ENCODE data around the gene SAMD11.
"Not testable (repeated sequence)": the region's sequence is repeated elsewhere in the genome, so short reads cannot be mapped to it uniquely, and the experiment has no call there.

The SAMD11 gene, protein sequence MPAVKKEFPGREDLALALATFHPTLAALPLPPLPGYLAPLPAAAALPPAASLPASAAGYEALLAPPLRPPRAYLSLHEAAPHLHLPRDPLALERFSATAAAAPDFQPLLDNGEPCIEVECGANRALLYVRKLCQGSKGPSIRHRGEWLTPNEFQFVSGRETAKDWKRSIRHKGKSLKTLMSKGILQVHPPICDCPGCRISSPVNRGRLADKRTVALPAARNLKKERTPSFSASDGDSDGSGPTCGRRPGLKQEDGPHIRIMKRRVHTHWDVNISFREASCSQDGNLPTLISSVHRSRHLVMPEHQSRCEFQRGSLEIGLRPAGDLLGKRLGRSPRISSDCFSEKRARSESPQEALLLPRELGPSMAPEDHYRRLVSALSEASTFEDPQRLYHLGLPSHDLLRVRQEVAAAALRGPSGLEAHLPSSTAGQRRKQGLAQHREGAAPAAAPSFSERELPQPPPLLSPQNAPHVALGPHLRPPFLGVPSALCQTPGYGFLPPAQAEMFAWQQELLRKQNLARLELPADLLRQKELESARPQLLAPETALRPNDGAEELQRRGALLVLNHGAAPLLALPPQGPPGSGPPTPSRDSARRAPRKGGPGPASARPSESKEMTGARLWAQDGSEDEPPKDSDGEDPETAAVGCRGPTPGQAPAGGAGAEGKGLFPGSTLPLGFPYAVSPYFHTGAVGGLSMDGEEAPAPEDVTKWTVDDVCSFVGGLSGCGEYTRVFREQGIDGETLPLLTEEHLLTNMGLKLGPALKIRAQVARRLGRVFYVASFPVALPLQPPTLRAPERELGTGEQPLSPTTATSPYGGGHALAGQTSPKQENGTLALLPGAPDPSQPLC

DNA sequence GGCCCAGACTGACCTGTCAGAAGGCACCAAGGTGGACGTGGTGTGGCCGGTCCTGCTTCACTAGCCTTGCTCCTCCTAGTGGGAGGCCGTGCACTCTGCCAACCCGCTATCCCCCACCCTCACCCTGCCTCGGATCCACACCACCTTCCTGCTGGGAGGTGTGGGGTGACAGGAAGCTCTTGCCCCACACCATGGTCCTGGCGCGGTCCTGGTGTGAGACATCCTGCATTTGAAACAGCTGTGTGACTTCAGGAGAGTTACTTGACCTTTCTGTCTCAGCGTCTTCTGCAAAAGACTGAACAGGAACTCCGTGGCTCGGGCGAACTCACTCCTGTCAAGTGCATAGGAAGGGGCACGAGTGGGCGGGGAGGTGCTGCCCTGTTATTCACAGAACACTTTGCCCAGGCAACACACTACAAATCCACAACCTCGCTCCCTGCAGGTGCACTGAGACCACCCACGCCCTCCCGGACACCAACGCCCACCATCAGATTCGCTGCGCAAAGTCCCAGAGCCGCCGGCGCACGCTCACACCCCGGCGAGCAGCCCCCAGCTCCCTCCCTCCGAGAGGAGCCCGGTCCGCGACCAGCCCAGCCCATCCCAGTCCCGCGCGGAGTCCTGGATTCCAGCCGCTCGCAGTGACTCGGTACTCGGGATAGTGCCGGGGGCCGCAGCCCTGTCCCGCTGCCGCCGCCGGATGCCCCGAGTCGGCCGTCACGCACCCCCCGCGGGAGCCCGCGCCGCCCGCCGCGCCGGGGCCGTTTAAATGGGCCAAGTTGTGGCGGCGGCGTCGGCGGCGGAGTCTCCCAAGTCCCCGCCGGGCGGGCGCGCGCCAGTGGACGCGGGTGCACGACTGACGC, at the start of gene SAMD11:
Gene SAMD11, plus strand, starts transcription at position 793 of the 860 bp plus-strand sequence. CDS start 509 bp downstream, outside the sequence.
- peak; percentile 35 to 44 for DNase-seq (ENCODE audit: low read depth in 1 of 2, low spot score in 1 of 2)

DNA sequence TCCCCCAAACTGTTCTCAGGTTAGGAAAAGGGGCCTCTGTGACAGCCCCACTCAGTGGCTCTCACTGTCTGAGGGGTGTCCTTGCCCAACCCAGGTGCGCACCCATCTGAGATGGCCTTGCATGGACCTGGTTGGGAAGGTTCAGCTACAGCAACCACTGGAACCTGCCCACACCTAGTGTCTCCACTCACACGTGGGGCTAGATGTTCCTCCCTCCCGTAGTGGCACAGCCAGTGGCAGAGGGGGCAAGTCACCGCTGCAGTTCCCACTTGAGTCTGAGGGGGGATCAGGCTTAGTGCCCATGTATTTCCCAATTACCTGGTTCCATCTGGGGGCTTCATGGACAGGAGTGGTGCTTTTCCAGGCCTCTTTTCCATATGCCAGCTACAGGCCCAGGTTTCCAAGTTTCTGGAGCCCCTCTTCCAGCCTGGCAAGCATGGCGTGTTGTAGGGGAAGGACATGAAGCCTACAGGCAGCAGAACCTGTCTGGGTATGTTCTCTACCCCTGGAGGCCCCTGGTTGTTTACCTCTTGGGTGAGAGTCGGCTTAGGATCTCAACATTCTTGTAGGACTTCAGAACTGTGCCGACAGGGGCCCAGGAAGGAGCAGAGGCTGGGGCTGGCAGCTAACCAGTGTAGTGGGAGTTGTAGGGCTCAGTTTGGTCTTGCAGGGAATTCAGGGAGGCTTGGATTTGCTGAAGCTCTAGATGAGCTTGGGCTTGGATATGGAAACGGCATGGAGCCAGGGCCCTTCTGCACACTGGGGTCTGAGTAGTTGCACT, 47.1 kb upstream of the SAMD11 start:
- DNase-seq (ENCODE audit: low read depth in 1 of 2, low spot score in 1 of 2): not testable (repeated sequence)

DNA sequence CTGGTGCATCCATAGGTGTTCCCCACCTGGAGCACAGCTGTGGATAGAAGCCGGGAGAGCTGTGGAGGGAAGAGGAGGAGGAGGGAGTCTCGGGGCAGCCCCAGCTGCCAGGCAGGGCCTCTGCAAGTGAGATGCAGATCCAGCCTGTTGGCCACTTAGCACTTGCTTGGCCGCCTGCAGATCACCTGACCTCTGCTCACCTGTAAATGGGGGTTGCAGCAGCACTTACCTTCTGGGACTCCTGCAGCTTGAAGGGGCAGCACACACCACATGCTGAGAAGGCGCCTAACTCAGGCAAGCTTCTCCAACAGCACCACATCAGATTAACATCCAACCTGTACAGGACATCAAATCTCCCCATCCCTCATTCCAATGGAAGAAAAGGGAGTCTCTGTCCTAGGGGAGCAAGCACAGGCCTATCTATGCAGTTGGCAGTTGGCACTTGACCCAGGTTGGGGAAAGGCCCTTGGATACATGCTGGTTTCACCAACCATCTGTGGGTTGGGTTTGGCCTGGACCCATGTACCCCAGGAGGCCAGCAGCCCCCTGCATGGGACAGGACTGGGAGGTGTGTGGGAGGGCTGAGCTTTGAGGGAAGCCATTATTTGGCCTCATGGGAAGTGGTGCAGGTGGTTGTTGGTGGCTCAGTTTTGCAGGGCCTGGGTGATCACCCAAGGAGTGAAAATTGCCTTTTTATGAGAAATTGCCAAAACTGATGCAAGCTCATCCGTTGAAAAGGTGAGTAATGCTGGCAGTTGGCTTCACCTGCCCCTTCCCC, 46.3 kb upstream of the SAMD11 start:
- DNase-seq (ENCODE audit: low read depth in 1 of 2, low spot score in 1 of 2): not testable (repeated sequence)

DNA sequence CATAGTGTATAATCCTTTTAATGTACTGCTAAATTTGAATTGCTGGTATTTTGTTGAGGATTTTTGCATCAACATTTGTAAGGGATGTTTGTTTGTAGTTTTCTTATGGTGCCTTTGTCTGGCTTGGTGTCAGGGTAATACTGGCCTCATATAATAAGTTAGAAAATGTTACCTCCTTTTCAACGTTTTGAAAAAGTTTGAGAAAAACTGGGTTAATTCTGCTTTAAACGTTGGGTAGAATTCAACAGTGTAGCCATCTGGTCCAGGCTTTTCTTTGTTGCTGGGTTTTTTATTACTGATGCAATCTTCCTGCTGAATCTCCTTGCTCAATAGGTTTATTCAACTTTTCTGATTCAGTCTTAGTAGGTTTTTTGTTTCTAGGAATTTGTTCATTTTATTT, 43.2 kb upstream of the SAMD11 start:
- not testable (repeated sequence) for DNase-seq (ENCODE audit: low read depth in 1 of 2, low spot score in 1 of 2)

DNA sequence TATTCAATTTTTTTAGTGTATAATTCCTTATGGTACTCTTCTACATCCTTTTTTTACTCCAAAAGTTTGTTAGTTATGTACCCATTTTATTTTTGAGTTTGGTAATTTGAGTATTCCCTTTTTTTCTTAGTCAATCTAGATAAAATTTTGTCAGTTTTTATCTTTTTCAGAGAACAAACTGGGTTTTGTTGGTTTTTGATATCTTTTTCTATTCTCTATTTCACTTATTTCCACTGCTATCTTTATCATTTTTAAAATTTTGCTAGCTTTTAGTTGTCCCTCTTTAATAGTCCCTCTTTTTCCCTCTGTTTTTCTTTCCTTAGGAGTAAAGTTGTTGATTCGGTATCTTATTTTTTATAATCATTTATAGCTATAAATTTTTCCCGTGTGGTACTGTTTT, 42.8 kb upstream of the SAMD11 start:
- not testable (repeated sequence) for DNase-seq (ENCODE audit: low read depth in 1 of 2, low spot score in 1 of 2)

DNA sequence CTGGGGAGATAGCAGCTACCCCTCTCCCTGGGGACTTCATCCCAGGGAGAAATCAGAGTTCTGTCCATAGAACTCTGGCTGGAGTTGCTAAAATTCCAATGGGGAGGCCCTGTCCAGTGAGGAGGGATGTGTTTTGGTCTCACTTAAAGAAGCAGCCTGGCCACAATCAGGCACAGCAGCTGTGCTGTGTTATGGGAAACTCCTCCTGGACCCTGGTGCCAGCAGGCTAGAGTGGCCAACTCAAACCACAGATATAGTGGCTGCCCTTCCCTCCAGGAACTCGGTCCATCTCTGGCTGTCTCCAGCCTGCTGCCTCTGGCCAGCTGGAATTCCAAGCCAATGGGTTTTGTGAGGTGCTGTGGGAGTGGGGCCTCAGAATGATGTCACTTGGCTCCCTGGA, 37.4 kb upstream of the SAMD11 start:
- DNase-seq (ENCODE audit: low read depth in 1 of 2, low spot score in 1 of 2): no peak

DNA sequence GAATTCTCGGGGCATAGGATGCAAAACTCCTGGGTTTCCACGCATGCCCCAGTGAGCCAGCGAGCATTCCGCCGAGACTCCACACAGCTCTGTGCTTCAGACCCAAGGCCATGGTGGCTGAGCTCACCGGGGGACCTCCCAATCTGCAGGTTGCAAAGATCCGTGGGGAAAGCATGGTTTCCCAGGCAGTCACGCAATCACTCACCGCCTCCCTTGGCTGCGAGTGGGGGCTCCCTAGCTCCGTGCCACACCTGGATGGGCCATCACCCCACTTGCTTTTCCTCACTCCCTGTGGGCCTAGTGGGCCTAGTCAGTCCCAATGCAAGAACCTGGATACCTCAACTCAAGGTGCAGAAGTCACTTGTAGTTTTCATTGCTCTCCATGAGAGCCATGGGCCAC, 37.0 kb upstream of the SAMD11 start:
- no peak for DNase-seq (ENCODE audit: low read depth in 1 of 2, low spot score in 1 of 2)

DNA sequence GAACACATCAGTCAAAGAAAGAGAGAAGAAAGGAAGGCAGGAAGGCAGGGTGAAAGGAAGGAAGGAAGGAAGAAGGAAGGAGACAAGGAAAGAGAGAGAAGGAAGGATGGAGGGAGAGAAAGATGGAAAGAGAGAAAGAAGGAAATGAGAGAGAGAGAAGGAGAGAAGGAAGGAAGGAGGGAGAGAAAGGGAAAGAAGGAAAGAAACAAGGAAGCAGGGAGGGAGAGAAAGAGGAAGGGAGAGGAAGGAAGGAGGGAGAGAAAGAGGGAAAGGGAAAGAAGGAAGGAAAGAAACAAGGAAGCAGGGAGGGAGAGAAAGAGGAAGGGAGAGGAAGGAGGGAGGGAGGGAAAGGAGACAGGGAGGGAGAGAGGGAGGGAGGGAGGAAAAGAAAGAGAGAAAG, 35.4 kb upstream of the SAMD11 start:
- DNase-seq (ENCODE audit: low read depth in 1 of 2, low spot score in 1 of 2): no peak

DNA sequence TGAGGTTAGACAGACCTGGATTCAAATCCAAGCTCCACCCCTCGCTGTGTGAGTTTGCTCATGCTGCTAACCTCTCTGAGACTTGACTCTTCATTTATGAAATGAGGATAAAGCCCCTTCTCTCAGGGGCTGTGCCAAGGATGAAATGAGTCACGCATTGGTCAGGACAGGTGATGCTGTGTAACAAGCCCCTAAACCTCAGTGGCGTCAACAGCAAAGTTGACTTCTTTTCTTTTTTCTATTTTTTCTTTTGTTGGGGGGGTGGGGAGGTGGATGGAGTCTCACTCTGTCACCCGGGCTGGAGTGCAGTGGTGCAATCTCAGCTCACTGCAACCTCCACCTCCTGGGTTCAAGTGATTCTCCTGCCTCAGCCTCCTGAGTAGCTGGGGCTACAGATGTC, 33.9 kb upstream of the SAMD11 start:
- DNase-seq (ENCODE audit: low read depth in 1 of 2, low spot score in 1 of 2): not testable (repeated sequence)

DNA sequence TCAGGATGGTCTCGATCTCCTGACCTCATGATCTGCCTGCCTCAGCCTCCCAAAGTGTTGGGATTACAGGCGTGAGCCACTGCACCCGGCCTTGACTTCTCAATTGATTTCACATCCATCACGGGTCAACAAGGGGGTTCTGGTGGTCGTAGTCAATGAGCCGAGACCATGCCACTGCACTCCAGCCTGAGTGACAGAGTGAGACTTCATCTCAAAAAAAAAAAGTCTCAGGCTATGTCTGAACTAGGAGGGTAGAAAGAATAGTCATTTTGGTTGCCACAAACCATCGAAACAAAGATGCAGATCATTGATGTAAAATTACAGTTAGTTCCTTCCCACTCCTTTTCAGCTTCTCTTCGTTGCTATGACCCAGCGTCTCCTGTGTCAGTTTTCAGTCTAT, 33.5 kb upstream of the SAMD11 start:
- not testable (repeated sequence) for DNase-seq (ENCODE audit: low read depth in 1 of 2, low spot score in 1 of 2)

DNA sequence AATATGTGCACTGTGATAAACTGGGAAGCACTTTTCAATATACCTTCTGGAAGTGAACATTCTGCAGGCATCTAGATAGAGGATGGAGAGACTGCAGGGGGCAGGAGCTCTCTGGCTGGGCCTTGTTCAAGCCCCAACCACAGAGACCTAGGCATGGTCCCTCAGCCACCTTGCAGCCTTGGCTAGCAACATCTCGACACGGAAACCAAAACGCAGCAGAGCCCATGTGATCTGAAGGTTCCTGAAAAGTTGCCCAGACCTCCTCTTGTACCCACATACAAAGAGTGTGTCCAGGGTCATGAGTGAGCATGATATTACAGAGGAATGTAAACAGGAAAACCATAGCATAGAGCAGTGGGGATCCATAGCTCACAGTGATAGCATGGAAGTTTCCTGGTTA, 33.1 kb upstream of the SAMD11 start:
- DNase-seq (ENCODE audit: low read depth in 1 of 2, low spot score in 1 of 2): no peak

DNA sequence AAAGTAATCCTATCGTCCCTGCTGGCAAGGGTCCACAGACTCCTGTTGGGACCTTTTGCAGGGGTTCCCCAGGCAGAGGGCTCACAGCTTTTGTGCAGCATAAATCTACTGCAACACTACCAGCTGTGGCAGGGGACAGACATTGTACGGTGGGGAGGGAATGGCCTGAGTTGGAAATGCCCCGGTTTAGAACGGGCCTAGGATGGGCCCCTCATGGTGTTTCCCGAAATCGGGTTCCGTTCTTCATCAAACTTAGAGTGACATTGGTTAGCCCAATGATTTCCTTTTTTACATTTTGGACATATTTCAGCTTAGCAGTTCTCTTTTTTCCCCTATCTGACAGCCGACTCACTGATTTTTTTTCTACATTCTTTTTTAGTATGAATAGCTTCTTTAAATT, 26.5 kb upstream of the SAMD11 start:
- DNase-seq (ENCODE audit: low read depth in 1 of 2, low spot score in 1 of 2): no peak

DNA sequence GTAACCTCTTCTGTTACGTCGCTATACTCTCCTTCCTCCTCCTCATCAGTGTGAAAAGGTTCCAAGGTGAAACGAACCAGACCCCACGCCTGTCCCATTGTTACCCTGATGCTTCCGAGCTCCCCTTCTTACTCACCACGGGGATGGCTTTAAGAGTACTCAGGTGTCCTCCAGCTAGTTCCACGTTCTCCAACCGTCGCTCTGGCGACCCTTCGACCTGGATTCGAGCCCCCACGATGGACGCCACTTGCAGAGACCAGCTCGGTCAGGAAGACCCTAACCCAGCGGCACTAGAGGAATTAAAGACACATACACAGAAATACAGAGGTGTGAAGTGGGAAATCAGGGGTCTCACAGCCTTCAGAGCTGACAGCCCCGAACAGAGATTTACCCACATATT, 25.8 kb upstream of the SAMD11 start:
- not testable (repeated sequence) for DNase-seq (ENCODE audit: low read depth in 1 of 2, low spot score in 1 of 2)

DNA sequence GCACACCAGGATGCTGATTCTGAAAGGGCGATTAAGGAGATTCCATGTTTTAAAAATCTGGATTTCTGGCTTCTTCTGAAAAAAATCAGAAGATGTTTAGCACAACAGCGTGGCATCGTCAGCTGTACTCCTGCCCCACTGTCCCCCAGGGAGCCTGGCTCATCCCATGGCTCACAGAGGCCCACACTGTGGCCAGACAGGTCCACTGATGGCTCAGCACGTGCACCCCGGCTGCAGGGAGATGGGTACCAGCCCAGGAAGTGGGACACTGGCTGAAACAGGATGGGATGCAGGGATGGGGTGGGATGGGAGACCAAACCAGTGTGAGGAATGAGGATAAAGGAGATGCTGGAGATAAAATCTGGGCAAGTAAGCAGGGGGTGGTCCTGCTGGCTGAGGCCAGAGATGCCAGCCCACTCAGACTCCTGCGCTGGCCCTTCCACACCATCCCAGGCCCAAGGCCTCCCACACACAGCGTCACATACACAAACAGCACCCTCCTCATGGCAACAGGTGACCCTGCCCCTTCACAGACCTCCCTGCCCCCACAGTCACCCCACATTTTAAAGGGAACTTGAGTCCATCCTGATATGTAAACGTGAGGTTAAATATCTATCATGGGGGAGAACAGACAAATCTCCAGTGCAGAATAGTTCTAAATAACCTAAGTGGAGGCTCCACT, 23.9 kb upstream of the SAMD11 start:
- DNase-seq (ENCODE audit: low read depth in 1 of 2, low spot score in 1 of 2): no peak

DNA sequence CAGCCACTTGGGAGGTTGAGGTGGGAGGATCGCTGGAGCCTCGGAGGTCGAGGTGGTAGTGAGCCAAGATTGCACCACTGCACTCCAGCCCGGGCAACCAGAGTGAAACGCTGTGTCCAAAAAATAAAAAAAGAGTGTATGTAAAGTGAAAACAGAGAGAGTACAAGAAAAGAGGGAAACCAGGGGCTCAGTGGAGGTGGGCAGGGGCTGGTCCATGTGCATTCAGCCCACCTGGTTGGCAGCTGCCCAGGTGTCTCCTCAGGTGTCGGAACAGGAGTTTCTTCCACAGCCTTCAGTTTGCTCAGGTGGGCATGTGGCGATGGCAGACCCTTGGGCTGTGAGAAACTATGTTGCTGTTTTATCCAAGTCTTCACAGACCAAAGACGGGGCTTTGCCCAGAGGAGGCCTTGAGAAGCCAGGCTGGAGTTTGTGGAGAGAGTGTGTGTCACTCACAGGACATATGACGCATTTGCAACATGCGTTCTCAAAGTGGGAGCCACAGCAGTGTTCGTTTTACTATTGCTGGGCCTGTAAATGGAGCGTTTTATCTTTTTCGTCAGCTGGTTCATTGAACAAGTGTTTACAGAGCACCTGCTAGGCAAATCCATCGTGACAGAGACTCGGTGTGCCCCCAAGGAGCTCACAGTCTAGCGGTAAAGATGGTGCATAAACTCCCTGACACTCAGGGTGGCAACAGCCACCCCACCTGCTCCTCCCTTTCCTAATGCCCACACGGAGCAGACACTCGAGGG, 22.4 kb upstream of the SAMD11 start:
- no peak for DNase-seq (ENCODE audit: low read depth in 1 of 2, low spot score in 1 of 2)

DNA sequence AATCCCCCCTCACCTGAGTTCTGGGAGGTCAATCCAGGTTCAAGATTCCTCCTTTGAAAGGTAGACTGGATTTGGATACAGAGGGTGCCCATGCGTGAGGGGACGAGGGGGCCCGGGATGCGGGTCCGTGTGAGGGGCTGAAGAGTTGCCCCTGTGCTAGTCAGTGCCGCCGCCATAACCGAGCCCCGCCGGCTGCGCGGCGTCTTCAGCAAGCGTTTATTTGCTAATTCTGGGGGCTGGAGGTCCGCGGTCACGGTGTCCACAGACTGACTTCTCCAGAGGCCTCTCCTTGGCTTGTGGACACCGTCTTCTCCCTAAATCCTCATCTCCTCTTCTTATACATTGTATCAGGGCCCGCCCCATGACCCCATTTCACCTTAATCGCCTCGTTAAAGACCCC, 20.9 kb upstream of the SAMD11 start:
- DNase-seq (ENCODE audit: low read depth in 1 of 2, low spot score in 1 of 2): no peak

DNA sequence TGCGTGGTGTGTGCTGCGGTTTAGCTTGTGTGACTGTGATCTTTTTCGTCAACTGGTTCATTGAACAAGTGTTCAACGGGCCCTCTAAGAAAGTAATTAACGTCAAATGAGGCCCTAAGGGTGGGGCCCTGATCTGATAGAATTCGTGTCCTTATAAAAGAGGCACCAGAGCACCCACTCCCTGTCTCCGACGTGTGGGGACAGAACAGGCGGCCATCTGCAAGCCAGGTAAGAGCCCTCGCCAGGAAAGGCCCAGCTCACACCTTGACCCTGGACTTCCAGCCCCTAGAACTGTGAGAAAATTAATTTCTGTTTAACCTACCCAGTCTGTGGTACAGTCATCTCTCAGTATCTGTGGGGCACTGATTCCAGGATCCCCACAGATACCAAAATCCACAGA, 20.4 kb upstream of the SAMD11 start:
- no peak for DNase-seq (ENCODE audit: low read depth in 1 of 2, low spot score in 1 of 2)

DNA sequence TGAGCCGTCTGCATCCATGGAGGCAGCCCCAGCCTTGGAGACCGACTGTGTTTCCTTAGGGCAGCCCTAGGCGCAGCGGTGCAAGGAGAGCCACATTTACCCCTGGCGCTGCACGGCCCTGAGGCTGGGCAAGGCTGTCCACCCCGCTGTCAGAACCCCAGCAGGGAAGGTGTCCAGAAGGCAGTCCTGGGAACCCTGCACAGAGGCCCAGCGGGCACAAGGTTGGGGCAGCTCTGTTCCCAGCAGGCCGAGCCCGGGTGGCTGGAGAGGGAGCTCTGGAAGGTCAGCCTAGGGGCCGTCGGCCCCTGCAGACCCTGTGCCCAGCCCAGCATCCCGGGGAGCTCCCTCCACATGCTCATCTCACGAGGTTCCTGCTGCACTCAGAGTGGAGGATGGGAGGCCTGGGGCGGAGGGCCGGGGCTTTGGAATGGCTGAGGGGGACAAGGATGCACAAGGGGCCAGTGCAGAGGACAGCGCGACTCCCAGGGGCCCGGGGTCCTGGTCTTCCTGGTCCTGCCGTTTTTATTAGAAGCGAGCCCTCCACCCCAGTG, 19.9 kb upstream of the SAMD11 start:
- no peak for DNase-seq (ENCODE audit: low read depth in 1 of 2, low spot score in 1 of 2)

Data from activated T-helper 1 cell treated with anti-CD3 and anti-CD28 coated beads, Interleukin-2, amount 50 U/mL, for 16 hours (primary cell).